NAMALWA (cell line): ENCODE data around the gene EPHB6.
A peak's percentile ranks its signal among the peaks of the same experiment; 100 is the strongest.

Source experiments
- DNase-seq: peaks from one replicate; pipeline ENCODE4 v3.0.0-alpha.2; 2015; ENCODE audit warnings: low spot score

Gene EPHB6

GRCh38 chr7:142854372-142855113 is at the start of gene EPHB6:
Gene EPHB6, plus strand, starts transcription at chr7:142855076. Its CDS starts 8,152 bp downstream, at chr7:142863228.
- peak; percentile 81 for DNase-seq

- DNase-seq: no peak
Measured at GRCh38 chr7:142805350-142806021, 49.4 kb upstream of the EPHB6 start.

GRCh38 chr7:142806022-142806356 is 48.9 kb upstream of the EPHB6 start:
- no peak for DNase-seq

GRCh38 chr7:142806957-142807356 is 47.9 kb upstream of the EPHB6 start:
- DNase-seq: no peak

- peak; percentile 61 for DNase-seq
Measured at GRCh38 chr7:142807855-142808460, 46.9 kb upstream of the EPHB6 start.

- peak; percentile 89 for DNase-seq
Measured at GRCh38 chr7:142808461-142808801, 46.4 kb upstream of the EPHB6 start.

- DNase-seq: peak; percentile 98
Measured at GRCh38 chr7:142808802-142809583, 45.9 kb upstream of the EPHB6 start.

- peak; percentile 77 for DNase-seq
Measured at GRCh38 chr7:142809671-142810070, 45.2 kb upstream of the EPHB6 start.

- peak; percentile 93 for DNase-seq
Measured at GRCh38 chr7:142811154-142811737, 43.6 kb upstream of the EPHB6 start.

GRCh38 chr7:142812437-142813215 is 42.2 kb upstream of the EPHB6 start:
- DNase-seq: peak; percentile 81

GRCh38 chr7:142813226-142813625 is 41.6 kb upstream of the EPHB6 start:
- DNase-seq: no peak

GRCh38 chr7:142813699-142814098 is 41.2 kb upstream of the EPHB6 start:
- DNase-seq: no peak

GRCh38 chr7:142814451-142814850 is 40.4 kb upstream of the EPHB6 start:
- DNase-seq: no peak

GRCh38 chr7:142815134-142815533 is 39.7 kb upstream of the EPHB6 start:
- no peak for DNase-seq

GRCh38 chr7:142817506-142817905 is 37.4 kb upstream of the EPHB6 start:
- DNase-seq: no peak

- DNase-seq: no peak
Measured at GRCh38 chr7:142819530-142819929, 35.3 kb upstream of the EPHB6 start.

GRCh38 chr7:142822714-142823113 is 32.2 kb upstream of the EPHB6 start:
- DNase-seq: no peak

GRCh38 chr7:142827951-142828500 is 26.9 kb upstream of the EPHB6 start:
- DNase-seq: no peak

GRCh38 chr7:142832417-142832816 is 22.5 kb upstream of the EPHB6 start:
- DNase-seq: no peak

- DNase-seq: no peak
Measured at GRCh38 chr7:142833174-142834048, 21.5 kb upstream of the EPHB6 start.
